Natural killer cell treated with Interleukin-12 subunit alpha and Interleukin-12 subunit beta and Interleukin-15 and Interleukin-18, amount 100 ng/mL, for 72 hours (primary cell): ENCODE data around the gene CEL. TPM values are rescaled to one million over a fixed set of nuclear protein-coding genes. Genes with fewer than 3 reads are reported as not detected.
"Not testable (repeated sequence)": the region's sequence is repeated elsewhere in the genome, so short reads cannot be mapped to it uniquely, and the experiment has no call there.

Experiments used
- ATAC-seq, 2 donors: fragments of 150-1000 bp; cut with Tn5 transposase in 1 of 2; sonication (Bioruptor Pico), chemical (Tn5 transposase) in 1 of 2; 2 replicates each; pipeline ENCODE4 v1.10.0; 2021
- DNase-seq: peaks from one replicate; pipeline ENCODE4 v3.0.0; 2022; ENCODE audit warnings: low spot score
- H3K27ac Mint-ChIP-seq, 2 donors: 1 replicate in 1 of 2; 2 replicates in 1 of 2; pipeline ENCODE4 v1.8.0; 2022; ENCODE audit warnings: mixed read lengths in 2 of 2, mild to moderate bottlenecking in 1 of 2, moderate library complexity in 1 of 2
- H3K27me3 Mint-ChIP-seq, 2 donors: 1 replicate in 1 of 2; 2 replicates in 1 of 2; pipeline ENCODE4 v1.8.0; 2022; ENCODE audit warnings: mixed read lengths in 2 of 2
- H3K36me3 Mint-ChIP-seq: one replicate; pipeline ENCODE4 v1.8.0; 2022; ENCODE audit warnings: mixed read lengths
- H3K4me1 Mint-ChIP-seq, 2 donors: 1 replicate in 1 of 2; 2 replicates in 1 of 2; pipeline ENCODE4 v1.8.0; 2022; ENCODE audit warnings: low read depth in 2 of 2, mixed read lengths in 2 of 2, mild to moderate bottlenecking in 1 of 2
- H3K4me3 Mint-ChIP-seq: one replicate; pipeline ENCODE4 v1.8.0; 2022; ENCODE audit warnings: mixed read lengths
- H3K9me3 Mint-ChIP-seq: 2 replicates; pipeline ENCODE4 v1.8.0; 2022; ENCODE audit warnings: mixed read lengths
- total RNA-seq, 2 donors: library from RNA; stranded (reverse); gene quantifications; one replicate each; pipeline ENCODE4 v1.2.3, GENCODE V29; 2022

CEL gene
- total RNA-seq, 2 donors from 2014 or later: 0.95 to 2.1 TPM

- not testable (repeated sequence) for H3K27me3 Mint-ChIP-seq, H3K36me3 Mint-ChIP-seq, DNase-seq
Measured at GRCh38 chr9:133040892-133041479, 20.8 kb upstream of the CEL start.

GRCh38 chr9:133041958-133042357 is 19.8 kb upstream of the CEL start:
- Mint-ChIP-seq H3K9me3 (no peaks in the 10 kb centered on the region), H3K4me3 (no peak overlapping the region), H3K36me3 (peaks cover 4% of the 10 kb centered on the region), H3K27ac (no peak overlapping the region), H3K27me3 (no peaks in the 10 kb centered on the region), H3K4me1 (peaks cover 6 to 9% of the 10 kb centered on the region in 2 donors)
- DNase-seq (no peak), ATAC-seq (no peak)

More at GRCh38 chr9:133040892-133041479, 20.8 kb upstream of the CEL start:
- H3K4me3 Mint-ChIP-seq, H3K9me3 Mint-ChIP-seq, H3K4me1 Mint-ChIP-seq, ATAC-seq, H3K27ac Mint-ChIP-seq: not testable (repeated sequence)

GRCh38 chr9:133042676-133043075 is 19.1 kb upstream of the CEL start:
- H3K27me3 Mint-ChIP-seq: no peaks in the 10 kb centered on the region
- no peak for ATAC-seq
- peaks cover 6 to 9% of the 10 kb centered on the region in 2 donors for H3K4me1 Mint-ChIP-seq
- DNase-seq: no peak
- no peak overlapping the region for H3K27ac Mint-ChIP-seq
- no peaks in the 10 kb centered on the region for H3K9me3 Mint-ChIP-seq
- peaks cover 4% of the 10 kb centered on the region for H3K36me3 Mint-ChIP-seq
- H3K4me3 Mint-ChIP-seq: no peak overlapping the region

- no peaks in the 10 kb centered on the region for H3K9me3 Mint-ChIP-seq
- H3K27ac Mint-ChIP-seq: no peak overlapping the region
- ATAC-seq (no peak), DNase-seq (no peak)
- peaks cover 4% of the 10 kb centered on the region for H3K36me3 Mint-ChIP-seq
- peaks cover 5 to 6% of the 10 kb centered on the region in 2 donors for H3K4me1 Mint-ChIP-seq
- H3K4me3 Mint-ChIP-seq: no peak overlapping the region
- H3K27me3 Mint-ChIP-seq: no peaks in the 10 kb centered on the region
Measured at GRCh38 chr9:133043449-133044035, 18.2 kb upstream of the CEL start.

GRCh38 chr9:133044125-133044524 is 17.7 kb upstream of the CEL start:
- Mint-ChIP-seq H3K27ac (no peak overlapping the region), H3K4me3 (no peak overlapping the region), H3K27me3 (no peaks in the 10 kb centered on the region), H3K4me1 (peaks cover 5 to 6% of the 10 kb centered on the region in 2 donors), H3K9me3 (no peaks in the 10 kb centered on the region), H3K36me3 (peaks cover 4% of the 10 kb centered on the region)
- no peak for ATAC-seq
- DNase-seq: no peak

- ATAC-seq (no peak), DNase-seq (no peak)
- Mint-ChIP-seq H3K36me3 (peaks cover 4% of the 10 kb centered on the region), H3K4me1 (peaks cover 5 to 6% of the 10 kb centered on the region in 2 donors), H3K27me3 (no peaks in the 10 kb centered on the region), H3K4me3 (no peak overlapping the region), H3K27ac (no peak overlapping the region), H3K9me3 (no peaks in the 10 kb centered on the region)
Measured at GRCh38 chr9:133044661-133045060, 17.1 kb upstream of the CEL start.

GRCh38 chr9:133045132-133045531 is 16.6 kb upstream of the CEL start:
- DNase-seq: no peak
- no peak overlapping the region for H3K27ac Mint-ChIP-seq
- no peaks in the 10 kb centered on the region for H3K9me3 Mint-ChIP-seq
- H3K36me3 Mint-ChIP-seq: peaks cover 4% of the 10 kb centered on the region
- no peak overlapping the region for H3K4me3 Mint-ChIP-seq
- H3K27me3 Mint-ChIP-seq: no peaks in the 10 kb centered on the region
- ATAC-seq: no peak
- H3K4me1 Mint-ChIP-seq: peaks cover 1 to 2% of the 10 kb centered on the region in 2 donors

GRCh38 chr9:133046196-133046899 is 15.4 kb upstream of the CEL start:
- H3K27me3 Mint-ChIP-seq: no peaks in the 10 kb centered on the region
- H3K4me3 Mint-ChIP-seq: no peak overlapping the region
- no peaks in the 10 kb centered on the region for H3K4me1 Mint-ChIP-seq
- ATAC-seq (no peak), DNase-seq (no peak)
- no peaks in the 10 kb centered on the region for H3K9me3 Mint-ChIP-seq
- H3K36me3 Mint-ChIP-seq: peaks cover 4% of the 10 kb centered on the region
- H3K27ac Mint-ChIP-seq: no peak overlapping the region

GRCh38 chr9:133046900-133047295 is 14.9 kb upstream of the CEL start:
- Mint-ChIP-seq H3K27ac (no peak overlapping the region), H3K27me3 (no peaks in the 10 kb centered on the region), H3K36me3 (peaks cover 4% of the 10 kb centered on the region), H3K9me3 (no peaks in the 10 kb centered on the region), H3K4me3 (no peak overlapping the region), H3K4me1 (no peaks in the 10 kb centered on the region)
- no peak for DNase-seq
- no peak for ATAC-seq

GRCh38 chr9:133048595-133048994 is 13.2 kb upstream of the CEL start:
- no peaks in the 10 kb centered on the region for H3K36me3 Mint-ChIP-seq
- H3K27ac Mint-ChIP-seq: no peak overlapping the region
- H3K27me3 Mint-ChIP-seq: no peaks in the 10 kb centered on the region
- H3K4me3 Mint-ChIP-seq: no peak overlapping the region
- ATAC-seq (peak; percentile 39 to 61), DNase-seq (no peak)
- no peaks in the 10 kb centered on the region for H3K9me3 Mint-ChIP-seq
- no peaks in the 10 kb centered on the region for H3K4me1 Mint-ChIP-seq

GRCh38 chr9:133049043-133049442 is 12.7 kb upstream of the CEL start:
- DNase-seq (no peak), ATAC-seq (no peak)
- Mint-ChIP-seq H3K9me3 (no peaks in the 10 kb centered on the region), H3K27me3 (no peaks in the 10 kb centered on the region), H3K4me3 (no peak overlapping the region), H3K4me1 (no peaks in the 10 kb centered on the region), H3K27ac (no peak overlapping the region), H3K36me3 (no peaks in the 10 kb centered on the region)

- no peak overlapping the region for H3K4me3 Mint-ChIP-seq
- H3K27ac Mint-ChIP-seq: no peak overlapping the region
- DNase-seq: no peak
- H3K4me1 Mint-ChIP-seq: no peaks in the 10 kb centered on the region
- H3K36me3 Mint-ChIP-seq: no peaks in the 10 kb centered on the region
- H3K9me3 Mint-ChIP-seq: no peaks in the 10 kb centered on the region
- ATAC-seq: no peak
- no peaks in the 10 kb centered on the region for H3K27me3 Mint-ChIP-seq
Measured at GRCh38 chr9:133050142-133050541, 11.6 kb upstream of the CEL start.

- H3K27me3 Mint-ChIP-seq: no peaks in the 10 kb centered on the region
- H3K4me3 Mint-ChIP-seq: no peak overlapping the region
- no peaks in the 10 kb centered on the region for H3K9me3 Mint-ChIP-seq
- H3K4me1 Mint-ChIP-seq: no peaks in the 10 kb centered on the region
- no peaks in the 10 kb centered on the region for H3K36me3 Mint-ChIP-seq
- no peak overlapping the region for H3K27ac Mint-ChIP-seq
- ATAC-seq (no peak), DNase-seq (no peak)
Measured at GRCh38 chr9:133050781-133051180, 11.0 kb upstream of the CEL start.

GRCh38 chr9:133051281-133051900 is 10.4 kb upstream of the CEL start:
- ATAC-seq (peak in 1 of 2 donors; percentile 13), DNase-seq (no peak)
- Mint-ChIP-seq H3K27ac (no peak overlapping the region), H3K36me3 (no peaks in the 10 kb centered on the region), H3K27me3 (no peaks in the 10 kb centered on the region), H3K4me3 (no peak overlapping the region), H3K4me1 (no peaks in the 10 kb centered on the region), H3K9me3 (no peaks in the 10 kb centered on the region)
